Pons (tissue), 1 donor: Measurements from ENCODE around the gene C11orf52.

Source experiments
- DNase-seq: peaks from one replicate; pipeline ENCODE4 v3.0.0-alpha.2; 2016; ENCODE audit warnings: low spot score

C11orf52 gene

GRCh38 chr11:111976119-111976766 lies 57.5 kb downstream of the C11orf52 start:
- no peak for DNase-seq
